Mammary epithelial cell (primary cell): ENCODE data around the gene ARSG.

Experiments
- CTCF ChIP-seq, 2 donors: IDR thresholded peaks in 1 of 2; conservative IDR thresholded peaks in 1 of 2; 2 replicates each; pipeline ENCODE4 v1.5.1; 2011 to 2012; ENCODE audit warnings: inconsistent platforms in 2 of 2, low read length in 2 of 2, mild to moderate bottlenecking in 2 of 2, control low read depth in 1 of 2, low read depth in 1 of 2; ENCODE audit not compliant: insufficient read depth in 1 of 2; ENCODE audit errors: extremely low read depth in 1 of 2
- EZH2 ChIP-seq: IDR thresholded peaks from 2 replicates; pipeline ENCODE4 v1.6.1; 2012; ENCODE audit warnings: low read length, inconsistent platforms, borderline replicate concordance

DNA sequence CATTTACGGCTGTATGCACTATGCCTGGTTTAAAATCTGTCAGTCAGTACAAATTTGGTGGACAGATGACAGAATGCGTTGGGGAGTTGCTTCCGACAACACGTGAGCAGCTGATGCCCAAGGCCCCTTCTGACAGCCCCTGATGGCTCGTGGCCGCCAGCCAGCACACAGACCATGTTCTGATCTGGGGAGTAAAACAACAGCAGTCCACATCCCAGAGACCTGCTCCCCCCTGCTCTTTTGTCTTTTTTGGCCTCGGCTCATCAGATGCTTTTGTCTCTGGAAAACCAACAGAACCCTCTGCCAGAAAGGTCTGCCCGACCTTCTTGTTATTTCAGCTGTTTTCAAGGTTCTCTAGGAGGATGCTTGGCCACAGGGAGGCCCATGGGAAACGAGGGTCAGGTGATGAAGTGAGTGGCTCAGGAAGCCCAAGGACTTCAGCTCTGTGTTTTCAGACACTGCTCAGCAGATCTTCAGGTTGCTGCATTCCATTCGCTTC is 10.8 kb downstream of the ARSG start:
- TF ChIP-seq EZH2 = no peak
- TF ChIP-seq CTCF (conservative IDR thresholded peaks at IDR 0.05 in 1 of 2, IDR thresholded peaks at IDR 0.05 in 1 of 2; ENCODE audit: extremely low read depth in 1 of 2, insufficient read depth in 1 of 2, low read depth in 1 of 2, low read length in 2 of 2) = no peak
